GM10847 (cell line): ENCODE measurements around the gene INSYN1.

ENCODE experiments used
- POLR2A ChIP-seq: IDR thresholded peaks from 2 replicates; pipeline ENCODE4 v1.6.1; 2011; ENCODE audit not compliant: insufficient read length; ENCODE audit errors: extremely low read depth

The INSYN1 gene

GRCh38 chr15:73711526-73711925 is 41.6 kb downstream of the INSYN1 start:
- no peak for TF ChIP-seq POLR2A

DNA sequence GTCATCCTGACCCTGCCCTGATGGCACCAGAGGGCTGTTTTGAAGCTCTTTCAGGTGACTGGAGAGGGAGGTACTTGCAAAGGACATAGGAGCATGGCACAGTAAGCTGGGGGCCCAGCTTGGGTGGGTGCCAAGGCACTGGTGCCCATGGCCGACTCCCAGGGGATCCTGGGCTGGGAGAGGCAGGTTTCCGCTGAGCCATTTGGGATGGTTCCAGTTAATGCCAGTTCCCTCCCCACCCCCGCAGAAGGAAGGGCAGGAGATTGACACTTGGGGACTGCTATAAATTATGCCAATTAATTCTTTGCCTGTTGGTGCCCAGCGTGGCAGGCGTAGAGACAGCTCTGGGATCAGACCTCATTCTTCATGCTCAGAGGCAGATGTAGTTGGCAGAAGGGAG is 42.8 kb downstream of the INSYN1 start:
- no peak for TF ChIP-seq POLR2A

- no peak for TF ChIP-seq POLR2A
Observed at GRCh38 chr15:73709686-73710085, 43.5 kb downstream of the INSYN1 start.

GRCh38 chr15:73709241-73709640 is 43.9 kb downstream of the INSYN1 start:
- TF ChIP-seq POLR2A: no peak

DNA sequence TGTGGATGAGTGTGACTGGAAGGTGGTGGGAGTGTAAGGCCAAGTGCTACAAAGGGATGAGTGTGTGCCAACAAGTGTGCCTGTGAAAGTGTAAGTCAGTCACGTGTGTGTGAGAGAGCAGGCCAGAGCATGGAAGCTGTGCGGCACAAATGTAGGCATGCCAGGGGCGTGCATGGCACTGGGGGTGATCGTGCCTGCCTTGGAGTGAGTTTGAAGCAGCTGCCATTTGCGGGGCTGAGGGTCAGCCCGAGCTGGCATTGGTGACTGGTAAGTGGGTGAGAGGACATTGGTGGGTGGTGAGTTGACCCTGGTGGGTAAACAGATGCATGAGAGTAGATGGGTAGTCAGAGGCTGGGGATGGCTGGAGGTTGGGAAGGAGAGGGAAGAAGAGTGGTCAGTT is 44.5 kb downstream of the INSYN1 start:
- no peak for TF ChIP-seq POLR2A

DNA sequence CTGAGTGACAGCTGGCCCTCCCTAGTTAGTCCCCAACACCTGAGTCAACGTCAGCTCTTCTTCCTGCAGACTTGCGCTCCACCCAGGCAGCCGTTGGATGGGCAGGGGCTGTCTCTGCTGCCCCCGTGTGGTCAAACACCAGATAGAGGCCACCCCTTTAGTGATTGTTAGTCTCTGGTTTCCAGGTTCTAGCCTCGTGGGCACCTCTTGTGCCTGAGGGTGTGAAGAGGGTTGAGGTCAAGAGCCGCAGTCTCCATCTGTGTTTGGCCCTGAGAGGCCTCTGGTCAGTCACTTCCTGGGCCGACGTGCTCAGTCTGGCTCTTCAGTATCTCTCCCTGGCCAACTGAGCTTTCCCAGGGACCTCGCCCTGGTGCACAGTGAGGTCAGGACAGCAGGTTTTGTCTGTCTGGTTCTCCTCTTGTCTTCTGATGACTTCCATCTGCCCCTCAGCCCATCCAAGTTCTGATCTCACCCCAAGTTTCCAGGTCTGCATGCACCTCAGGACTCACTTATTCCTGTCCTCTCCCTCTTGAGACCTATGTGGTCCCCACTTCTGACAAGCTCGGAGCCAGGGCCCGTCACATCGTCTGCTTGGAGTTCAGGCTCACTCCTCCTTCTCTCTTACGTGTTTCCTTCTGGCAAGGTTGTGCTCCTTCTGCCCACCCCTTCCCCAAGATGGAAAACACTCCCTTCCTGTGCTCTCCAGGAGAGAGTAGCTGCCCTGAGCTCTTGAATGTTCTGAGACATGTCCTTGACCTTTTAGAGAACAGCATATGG is 48.1 kb downstream of the INSYN1 start:
- TF ChIP-seq POLR2A: no peak

GRCh38 chr15:73700041-73700842 is 52.9 kb downstream of the INSYN1 start:
- no peak for TF ChIP-seq POLR2A

DNA sequence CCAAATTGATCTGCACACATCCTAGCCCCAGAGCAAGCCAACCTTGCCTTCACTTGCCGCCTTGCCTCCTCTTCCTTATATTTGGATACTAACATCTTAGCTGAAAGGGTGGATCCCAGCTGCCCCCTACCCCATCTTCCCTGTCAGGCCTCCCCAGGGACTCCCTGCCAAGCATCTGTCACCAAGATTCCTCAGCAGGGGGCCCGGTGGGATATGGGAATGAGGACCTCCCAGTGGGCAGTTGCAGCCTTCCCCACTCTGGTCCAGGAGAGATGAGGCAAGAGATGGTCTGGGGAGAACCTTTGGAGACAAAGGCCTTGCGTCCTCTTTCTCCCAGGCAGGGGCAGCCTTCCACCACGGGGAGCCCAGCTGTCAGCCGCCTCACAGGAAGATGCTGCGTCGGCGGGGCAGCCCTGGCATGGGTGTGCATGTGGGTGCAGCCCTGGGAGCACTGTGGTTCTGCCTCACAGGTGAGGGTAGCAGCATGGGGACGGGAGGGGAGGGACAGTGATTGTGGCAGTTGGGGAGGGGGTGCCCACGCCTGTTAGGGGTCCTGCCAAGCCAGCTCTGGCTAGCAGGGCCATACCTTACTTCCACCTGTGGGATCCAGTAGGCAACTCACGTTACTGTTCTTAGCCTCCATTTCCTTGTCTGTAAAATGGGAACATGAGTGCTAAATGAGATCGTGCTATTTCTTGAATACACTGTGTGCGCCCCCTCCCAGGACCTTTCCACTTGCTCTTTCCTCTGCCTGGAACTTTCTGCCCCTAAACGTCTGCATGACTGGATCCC is 53.7 kb downstream of the INSYN1 start:
- TF ChIP-seq POLR2A: no peak

- no peak for TF ChIP-seq POLR2A
Observed at GRCh38 chr15:73697033-73697467, 56.1 kb downstream of the INSYN1 start.

DNA sequence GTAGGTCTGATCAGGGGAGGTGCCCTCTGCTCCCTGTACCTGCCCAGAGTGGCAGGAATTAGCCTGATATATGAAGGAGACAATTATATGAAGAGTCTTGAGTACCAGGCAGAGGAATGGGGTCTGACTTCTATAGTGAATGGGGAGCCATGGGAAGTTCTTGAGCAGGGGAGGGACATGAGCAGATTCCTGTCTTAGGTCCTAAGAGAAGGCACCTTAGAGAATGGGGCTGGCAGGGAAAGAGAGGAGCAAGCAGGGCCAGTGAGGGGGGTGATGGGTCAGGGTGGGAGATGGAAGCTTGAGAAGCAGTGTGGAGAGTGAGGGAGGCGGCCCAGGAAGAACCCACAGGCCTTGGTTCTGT is 56.5 kb downstream of the INSYN1 start:
- no peak for TF ChIP-seq POLR2A

DNA sequence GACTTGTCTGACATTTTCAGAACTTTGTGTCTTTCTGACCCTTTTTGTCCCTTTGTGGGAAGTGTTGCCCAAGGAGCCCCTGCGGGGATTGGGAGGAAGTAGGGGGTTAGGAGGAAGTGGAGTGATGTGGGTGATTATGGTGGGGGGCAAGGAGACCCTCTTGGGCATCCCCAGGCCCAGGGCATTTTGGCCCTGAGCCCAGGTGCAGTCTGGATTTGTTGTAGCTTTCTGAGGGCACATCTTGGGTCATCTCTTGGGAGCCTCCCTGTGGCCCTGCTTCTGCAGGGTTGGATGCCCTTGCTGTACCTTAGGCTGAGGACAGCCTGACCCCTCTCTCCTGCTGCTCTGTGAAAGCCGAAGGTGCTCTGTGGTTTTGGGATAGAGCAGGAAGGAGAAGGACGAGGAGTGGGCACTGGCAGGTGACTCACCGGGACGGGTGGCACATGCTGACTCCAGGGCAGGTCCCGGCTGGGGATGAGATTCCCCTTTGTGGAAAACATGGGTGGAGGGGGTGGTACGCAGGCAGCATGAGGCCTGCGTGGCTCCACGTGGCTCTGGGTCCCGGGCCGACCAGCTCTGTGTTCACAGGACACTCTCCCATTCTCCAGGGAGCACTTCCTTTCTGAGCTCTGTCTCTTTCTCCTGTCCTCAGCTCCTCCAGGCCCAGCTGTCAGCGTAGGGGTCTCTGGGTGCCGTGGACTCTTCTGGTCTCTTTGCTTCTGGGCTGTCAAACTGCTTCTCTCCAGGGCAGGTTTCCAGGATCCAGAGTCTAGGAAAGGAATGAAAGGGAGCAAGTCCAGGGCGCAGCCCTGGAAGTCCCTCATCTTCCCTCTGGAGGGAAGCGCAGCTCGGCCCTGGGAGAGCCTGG is 57.1 kb downstream of the INSYN1 start:
- no peak for TF ChIP-seq POLR2A

DNA sequence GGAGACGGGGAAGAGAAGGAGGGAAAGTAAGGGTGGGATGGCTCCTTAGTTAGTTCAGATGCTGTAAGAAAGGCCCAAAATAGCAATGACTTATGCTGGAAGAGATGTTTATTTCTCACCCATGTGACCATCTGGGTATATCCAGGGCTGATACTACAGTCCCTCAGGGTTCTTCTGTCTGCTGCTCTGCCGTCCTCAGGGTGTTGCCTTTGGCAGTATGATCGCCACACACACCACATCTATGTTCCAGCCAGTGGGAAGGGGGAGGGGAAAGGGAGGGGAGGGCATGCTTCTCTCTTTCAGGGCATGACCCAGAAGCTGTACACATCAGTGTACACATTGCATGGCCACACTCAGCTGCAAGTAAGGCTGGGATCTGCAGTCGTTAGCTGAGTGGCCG is 58.7 kb downstream of the INSYN1 start:
- no peak for TF ChIP-seq POLR2A

- TF ChIP-seq POLR2A: no peak
Observed at GRCh38 chr15:73691396-73691795, 61.8 kb downstream of the INSYN1 start.

GRCh38 chr15:73688455-73688854 is 64.7 kb downstream of the INSYN1 start:
- TF ChIP-seq POLR2A: no peak

GRCh38 chr15:73687351-73687750 is 65.8 kb downstream of the INSYN1 start:
- TF ChIP-seq POLR2A: no peak
